HL-60/S4 treated with phorbol 12-myristate 13-acetate at 8.2 ng/mL for 4 days and 3 days (cell line): ENCODE measurements around the gene MIA3.

ENCODE experiments used
- in situ Hi-C: fragments of 300-500 bp; cut with MboI; formaldehyde crosslinking; loops from 2 replicates; pipeline ENCODE4 v1.15.0; 2022; ENCODE audit warnings: low sequenced_read_pairs

Gene MIA3

GRCh38 chr1:222620566-222620965 is 2.7 kb downstream of the MIA3 start:
- in situ Hi-C loops = no loop called here

- in situ Hi-C loops = no loop called here
These were observed 4.9 kb downstream of the MIA3 start for GRCh38 chr1:222622765-222623164.

DNA sequence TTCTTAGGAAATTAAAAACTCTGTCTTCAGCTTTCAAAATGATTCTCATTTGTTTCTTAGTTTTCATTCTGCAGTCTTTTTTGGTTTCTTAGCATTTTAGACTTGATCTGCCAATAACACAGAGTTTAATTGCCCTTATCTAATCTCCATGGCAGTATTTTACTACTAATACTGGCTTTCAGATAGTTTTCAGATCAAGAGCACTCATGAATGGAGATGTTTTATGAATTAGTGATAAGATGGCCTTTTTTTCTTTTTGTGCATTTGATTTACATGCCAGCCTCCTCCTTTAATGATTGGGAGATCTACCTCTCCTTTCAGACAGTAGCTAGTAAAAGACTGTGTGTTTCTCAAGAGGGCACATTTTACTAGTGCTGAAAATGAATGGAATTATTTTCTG is 5.6 kb downstream of the MIA3 start:
- in situ Hi-C loops = no loop called here

DNA sequence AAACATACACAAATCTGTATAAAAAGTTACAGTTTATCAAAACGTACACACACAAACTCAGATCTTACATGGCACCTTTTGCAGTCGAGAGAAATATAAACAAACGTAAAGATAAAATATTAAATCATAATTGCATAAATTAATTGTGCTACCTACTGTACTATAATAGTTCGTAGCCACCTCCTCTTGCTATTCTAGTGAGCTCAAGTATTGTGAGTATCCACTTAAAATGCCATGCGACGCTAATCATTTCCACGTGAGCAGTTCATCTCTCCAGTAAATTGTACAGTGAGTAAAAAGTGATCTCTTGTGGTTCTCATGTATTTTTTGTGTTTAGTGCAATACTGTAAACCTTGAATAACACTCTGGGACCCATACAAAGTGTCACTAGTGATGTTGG is 6.3 kb downstream of the MIA3 start:
- in situ Hi-C loops = no loop called here

- in situ Hi-C loops = no loop called here
These were observed 9.3 kb downstream of the MIA3 start for GRCh38 chr1:222627232-222627631.

DNA sequence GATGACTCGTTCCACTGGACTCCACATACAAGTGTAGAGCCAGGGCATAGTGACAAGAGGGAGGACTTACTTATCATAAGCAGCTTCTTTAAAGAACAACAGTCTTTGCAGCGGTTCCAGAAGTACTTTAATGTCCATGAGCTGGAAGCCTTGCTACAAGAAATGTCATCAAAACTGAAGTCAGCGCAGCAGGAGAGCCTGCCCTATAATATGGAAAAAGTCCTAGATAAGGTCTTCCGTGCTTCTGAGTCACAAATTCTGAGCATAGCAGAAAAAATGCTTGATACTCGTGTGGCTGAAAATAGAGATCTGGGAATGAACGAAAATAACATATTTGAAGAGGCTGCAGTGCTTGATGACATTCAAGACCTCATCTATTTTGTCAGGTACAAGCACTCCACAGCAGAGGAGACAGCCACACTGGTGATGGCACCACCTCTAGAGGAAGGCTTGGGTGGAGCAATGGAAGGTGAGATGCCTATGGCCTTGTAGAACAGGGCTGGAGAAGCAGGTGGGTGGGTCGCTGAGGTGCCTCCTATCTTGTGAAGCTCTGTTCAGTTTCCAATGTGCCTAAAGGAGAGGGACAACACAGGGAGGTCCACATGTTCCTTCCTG is 12.1 kb downstream of the MIA3 start:
- in situ Hi-C loops = loop anchor here (10.0 kb wide), 1 partner anchor 165 kb away; no protein-coding TSS in a partner anchor

DNA sequence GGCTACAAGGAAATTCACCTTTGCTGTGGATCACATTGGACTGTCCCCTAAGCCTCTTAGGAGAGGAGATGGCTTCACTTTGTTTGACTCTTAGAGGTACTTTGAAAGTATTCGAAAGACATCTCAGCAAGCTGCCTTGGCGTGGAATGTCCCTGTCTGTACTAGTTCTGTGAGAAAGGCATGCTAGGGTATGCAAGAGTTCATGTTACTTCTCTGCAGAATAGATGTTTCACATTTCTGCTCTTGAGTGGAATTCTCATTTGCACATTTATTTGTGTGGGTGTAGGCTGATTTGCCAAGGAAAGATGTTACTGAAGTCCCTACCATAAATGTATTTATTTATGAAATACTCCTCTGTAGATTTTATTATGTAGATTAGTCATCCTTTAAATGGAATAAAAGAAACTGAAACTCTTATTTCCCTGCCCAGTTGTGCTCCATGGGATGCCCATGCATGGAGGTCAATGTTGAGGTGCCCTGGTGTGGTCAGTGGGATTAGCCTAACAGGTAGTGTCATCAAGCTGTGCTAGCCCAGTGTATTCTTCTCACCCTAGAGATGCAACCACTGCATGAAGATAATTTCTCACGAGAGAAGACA is 13.8 kb downstream of the MIA3 start:
- in situ Hi-C loops = loop anchor here (10.0 kb wide), 1 partner anchor 167 kb away; no protein-coding TSS in a partner anchor

DNA sequence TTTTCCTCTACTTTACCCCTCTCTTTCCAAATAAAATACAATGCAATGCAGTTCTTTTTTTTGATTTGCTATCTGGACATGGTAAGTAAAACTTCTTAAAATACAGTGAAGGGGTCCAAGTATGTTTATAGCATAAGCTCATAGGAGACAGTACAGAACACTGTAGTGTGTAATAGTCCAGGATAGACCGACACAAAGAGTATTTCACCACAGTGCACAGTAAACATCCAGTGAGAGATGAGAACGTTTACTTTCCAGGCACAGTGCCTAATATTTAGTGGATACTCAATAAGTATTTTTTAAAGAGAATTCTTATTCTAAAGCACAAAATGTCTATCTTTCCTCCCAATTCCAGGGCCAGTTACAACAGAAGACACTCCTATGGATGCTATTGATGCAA is 14.9 kb downstream of the MIA3 start:
- in situ Hi-C loops = loop anchor here (10.0 kb wide), 1 partner anchor 168 kb away; no protein-coding TSS in a partner anchor

GRCh38 chr1:222634180-222635013 is 16.5 kb downstream of the MIA3 start:
- in situ Hi-C loops = loop anchor here (10.0 kb wide), 1 partner anchor 170 kb away; no protein-coding TSS in a partner anchor

DNA sequence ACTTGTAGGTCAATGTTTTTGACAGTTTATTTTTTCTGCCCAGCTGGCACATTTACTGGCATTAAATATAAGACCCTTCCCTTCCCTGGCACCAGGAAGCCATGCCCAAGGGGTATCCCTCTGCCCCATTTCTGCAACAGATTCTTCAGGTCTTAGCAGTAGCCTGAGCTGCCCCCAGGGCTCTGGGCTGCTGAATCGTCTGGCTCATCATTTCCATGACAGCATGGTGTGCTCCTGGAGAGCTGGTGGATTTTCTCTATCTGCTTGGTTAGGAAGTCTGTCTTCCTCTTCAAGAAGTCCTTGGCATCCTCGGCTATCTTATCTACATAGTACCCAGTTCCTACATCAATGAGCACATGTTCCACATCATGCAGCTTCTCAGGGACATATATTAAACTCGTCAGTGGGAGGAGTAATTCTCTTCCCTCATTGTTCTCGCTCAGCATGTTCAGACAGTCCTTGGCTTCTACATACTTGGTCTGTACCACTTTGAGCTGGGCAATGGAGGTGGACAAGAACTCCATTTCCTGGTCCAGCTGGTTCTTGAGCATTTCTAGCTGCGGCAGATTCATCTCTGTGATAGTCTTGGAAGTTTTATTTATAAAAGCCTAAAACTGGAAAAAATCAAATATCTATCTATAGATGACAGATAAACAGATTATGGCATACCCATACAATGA is 23.5 kb downstream of the MIA3 start:
- in situ Hi-C loops = no loop called here

DNA sequence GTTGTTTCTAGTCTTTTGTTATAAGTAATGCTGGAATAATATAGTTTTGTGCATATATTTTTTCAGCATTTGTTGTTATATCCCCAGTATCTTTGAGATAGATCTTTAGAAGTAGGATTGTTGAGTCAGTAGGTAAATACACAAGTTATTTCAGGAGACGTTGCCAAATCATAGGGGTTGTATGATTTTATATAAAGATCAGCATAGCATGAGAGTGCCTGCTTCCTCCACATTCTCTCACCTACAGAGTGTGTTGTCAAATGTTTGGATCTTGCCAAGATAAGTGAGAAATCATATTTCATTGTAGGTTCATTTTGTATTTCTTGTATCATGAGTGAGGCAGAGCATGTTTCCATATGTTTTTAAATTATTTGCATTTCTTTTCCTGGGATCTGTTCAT is 24.6 kb downstream of the MIA3 start:
- in situ Hi-C loops = no loop called here

- in situ Hi-C loops = no loop called here
These were observed 25.7 kb downstream of the MIA3 start for GRCh38 chr1:222643606-222643937.

GRCh38 chr1:222643938-222644635 is 26.2 kb downstream of the MIA3 start:
- in situ Hi-C loops = no loop called here

GRCh38 chr1:222644636-222644980 is 26.7 kb downstream of the MIA3 start:
- in situ Hi-C loops = no loop called here

- in situ Hi-C loops = no loop called here
These were observed 34.8 kb downstream of the MIA3 start for GRCh38 chr1:222652676-222653075.

GRCh38 chr1:222653178-222653827 is 35.4 kb downstream of the MIA3 start:
- in situ Hi-C loops = no loop called here

GRCh38 chr1:222654849-222655248 is 37.0 kb downstream of the MIA3 start:
- in situ Hi-C loops = no loop called here

- in situ Hi-C loops = no loop called here
These were observed 38.7 kb downstream of the MIA3 start for GRCh38 chr1:222656391-222657155.

DNA sequence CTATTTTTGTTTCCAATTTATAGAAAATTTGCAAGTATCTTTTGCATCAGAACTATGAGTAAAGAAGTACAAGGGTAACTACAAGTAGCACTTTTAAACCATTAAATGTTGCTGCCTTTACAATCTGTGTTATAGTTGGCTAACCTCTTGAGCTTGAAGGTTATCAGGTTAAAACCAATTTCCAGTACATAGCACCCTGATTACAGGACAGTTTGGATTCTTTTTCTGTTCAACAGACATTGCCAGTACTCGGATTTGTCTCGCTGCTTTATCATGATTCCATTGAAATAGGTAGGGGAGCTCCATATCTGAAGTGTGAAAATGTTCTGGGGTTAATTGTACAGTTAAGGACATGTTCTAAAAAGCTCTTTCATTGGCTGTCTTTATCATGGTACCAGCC is 40.0 kb downstream of the MIA3 start:
- in situ Hi-C loops = no loop called here
